HG03196 (cell line): ENCODE data around the gene GABRA5.

Source experiments
- ATAC-seq: cut with Tn5 transposase; IDR thresholded peaks from one replicate; pipeline ENCODE4 v1.9.1; 2021; ENCODE audit not compliant: unreplicated experiment

GABRA5 gene

GRCh38 chr15:26985050-26985449, 118.2 kb downstream of the GABRA5 start:
- ATAC-seq, result no peak

GRCh38 chr15:26996250-26996649, 129.4 kb downstream of the GABRA5 start:
- ATAC-seq, result no peak
